ENCODE results near the gene AGT.

DNA sequence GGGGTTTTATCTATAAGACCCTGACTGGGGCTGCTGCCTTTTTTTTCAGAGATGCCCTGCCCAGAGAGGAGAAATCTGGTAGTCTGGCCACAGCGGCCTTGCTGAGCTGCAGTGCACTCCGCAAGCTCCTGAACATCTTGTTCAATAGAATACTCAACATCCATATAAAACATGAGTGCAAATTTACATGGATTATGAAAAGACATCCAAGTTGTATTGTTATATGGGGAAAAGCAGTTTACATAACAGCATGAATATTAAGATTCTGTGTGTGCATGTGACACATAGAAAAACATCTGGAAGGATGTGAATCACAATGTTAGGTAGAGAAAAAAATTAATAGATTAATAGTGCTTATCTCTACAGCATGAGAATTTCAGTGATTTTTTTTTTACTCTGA is 55.2 kb downstream of the AGT start:
- TF ChIP-seq, protein P1, sequence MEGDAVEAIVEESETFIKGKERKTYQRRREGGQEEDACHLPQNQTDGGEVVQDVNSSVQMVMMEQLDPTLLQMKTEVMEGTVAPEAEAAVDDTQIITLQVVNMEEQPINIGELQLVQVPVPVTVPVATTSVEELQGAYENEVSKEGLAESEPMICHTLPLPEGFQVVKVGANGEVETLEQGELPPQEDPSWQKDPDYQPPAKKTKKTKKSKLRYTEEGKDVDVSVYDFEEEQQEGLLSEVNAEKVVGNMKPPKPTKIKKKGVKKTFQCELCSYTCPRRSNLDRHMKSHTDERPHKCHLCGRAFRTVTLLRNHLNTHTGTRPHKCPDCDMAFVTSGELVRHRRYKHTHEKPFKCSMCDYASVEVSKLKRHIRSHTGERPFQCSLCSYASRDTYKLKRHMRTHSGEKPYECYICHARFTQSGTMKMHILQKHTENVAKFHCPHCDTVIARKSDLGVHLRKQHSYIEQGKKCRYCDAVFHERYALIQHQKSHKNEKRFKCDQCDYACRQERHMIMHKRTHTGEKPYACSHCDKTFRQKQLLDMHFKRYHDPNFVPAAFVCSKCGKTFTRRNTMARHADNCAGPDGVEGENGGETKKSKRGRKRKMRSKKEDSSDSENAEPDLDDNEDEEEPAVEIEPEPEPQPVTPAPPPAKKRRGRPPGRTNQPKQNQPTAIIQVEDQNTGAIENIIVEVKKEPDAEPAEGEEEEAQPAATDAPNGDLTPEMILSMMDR (IDR thresholded peaks at IDR 0.05; ENCODE audit: insufficient read depth, low read length), result no peak
- TF ChIP-seq POLR2AphosphoS5 (IDR thresholded peaks at IDR 0.05; ENCODE audit: low read depth) (no peak), GABPA (IDR thresholded peaks at IDR 0.05; ENCODE audit: low read depth) (no peak)
- TF ChIP-seq, protein P2, sequence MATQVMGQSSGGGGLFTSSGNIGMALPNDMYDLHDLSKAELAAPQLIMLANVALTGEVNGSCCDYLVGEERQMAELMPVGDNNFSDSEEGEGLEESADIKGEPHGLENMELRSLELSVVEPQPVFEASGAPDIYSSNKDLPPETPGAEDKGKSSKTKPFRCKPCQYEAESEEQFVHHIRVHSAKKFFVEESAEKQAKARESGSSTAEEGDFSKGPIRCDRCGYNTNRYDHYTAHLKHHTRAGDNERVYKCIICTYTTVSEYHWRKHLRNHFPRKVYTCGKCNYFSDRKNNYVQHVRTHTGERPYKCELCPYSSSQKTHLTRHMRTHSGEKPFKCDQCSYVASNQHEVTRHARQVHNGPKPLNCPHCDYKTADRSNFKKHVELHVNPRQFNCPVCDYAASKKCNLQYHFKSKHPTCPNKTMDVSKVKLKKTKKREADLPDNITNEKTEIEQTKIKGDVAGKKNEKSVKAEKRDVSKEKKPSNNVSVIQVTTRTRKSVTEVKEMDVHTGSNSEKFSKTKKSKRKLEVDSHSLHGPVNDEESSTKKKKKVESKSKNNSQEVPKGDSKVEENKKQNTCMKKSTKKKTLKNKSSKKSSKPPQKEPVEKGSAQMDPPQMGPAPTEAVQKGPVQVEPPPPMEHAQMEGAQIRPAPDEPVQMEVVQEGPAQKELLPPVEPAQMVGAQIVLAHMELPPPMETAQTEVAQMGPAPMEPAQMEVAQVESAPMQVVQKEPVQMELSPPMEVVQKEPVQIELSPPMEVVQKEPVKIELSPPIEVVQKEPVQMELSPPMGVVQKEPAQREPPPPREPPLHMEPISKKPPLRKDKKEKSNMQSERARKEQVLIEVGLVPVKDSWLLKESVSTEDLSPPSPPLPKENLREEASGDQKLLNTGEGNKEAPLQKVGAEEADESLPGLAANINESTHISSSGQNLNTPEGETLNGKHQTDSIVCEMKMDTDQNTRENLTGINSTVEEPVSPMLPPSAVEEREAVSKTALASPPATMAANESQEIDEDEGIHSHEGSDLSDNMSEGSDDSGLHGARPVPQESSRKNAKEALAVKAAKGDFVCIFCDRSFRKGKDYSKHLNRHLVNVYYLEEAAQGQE (IDR thresholded peaks at IDR 0.05; ENCODE audit: insufficient replicate concordance, low read depth), result no peak

All from HL-60 (cell line).